Stomach (tissue), 9 donors: ENCODE measurements around the gene NAA20. TPM values are rescaled to one million over a fixed set of nuclear protein-coding genes. Genes with fewer than 3 reads are reported as not detected.

Experiments
- DNase-seq, 2 donors: peaks; one replicate each; pipeline versions ENCODE4 v3.0.0 to v3.0.0-alpha.2; 2013 to 2019
- H3K27ac ChIP-seq, 5 donors: fragments of 200-600 bp in 4 of 5; sonication (generic) in 4 of 5; one replicate each; pipeline ENCODE4 v1.5.1; 2013 to 2019; ENCODE audit warnings: mild to moderate bottlenecking in 1 of 5, moderate library complexity in 1 of 5
- H3K27me3 ChIP-seq, 3 donors: fragments of 200-600 bp; sonication (generic); one replicate each; pipeline ENCODE4 v1.5.1; 2017 to 2019; ENCODE audit warnings: mixed run types in 1 of 3
- H3K36me3 ChIP-seq, 4 donors: fragments of 200-600 bp; sonication (generic); 1 replicate in 3 of 4; 2 replicates in 1 of 4; pipeline ENCODE4 v1.5.1; 2016 to 2019
- H3K4me1 ChIP-seq, 4 donors: fragments of 200-600 bp; sonication (generic); one replicate each; pipeline ENCODE4 v1.5.1; 2016 to 2019
- H3K4me3 ChIP-seq, 4 donors: fragments of 200-600 bp; sonication (generic) in 3 of 4; one replicate each; pipeline ENCODE4 v1.5.1; 2016 to 2019; ENCODE audit warnings: mild to moderate bottlenecking in 1 of 4
- H3K9me3 ChIP-seq, 4 donors: fragments of 200-600 bp; sonication (generic); one replicate each; pipeline ENCODE4 v1.5.1; 2016 to 2019
- CTCF ChIP-seq, 7 experiments: fragments of 450-650 bp in 4 of 7; fragments of 200-600 bp in 3 of 7; sonication (generic) in 3 of 7; IDR thresholded peaks; one replicate each; pipeline ENCODE4 v1.5.1; 2016 to 2019; ENCODE audit warnings: antibody characterized with exemption in 7 of 7, control low read depth in 2 of 7, mild to moderate bottlenecking in 1 of 7
- EP300 ChIP-seq: sonication (generic); formaldehyde crosslinking; IDR thresholded peaks from one replicate; pipeline ENCODE4 v1.6.1; 2017; ENCODE audit warnings: antibody characterized with exemption
- POLR2A ChIP-seq, 4 donors: fragments of 450-650 bp; IDR thresholded peaks; one replicate each; pipeline ENCODE4 v1.6.1; 2016; ENCODE audit warnings: antibody characterized with exemption in 4 of 4, control low read depth in 2 of 4, mild to moderate bottlenecking in 1 of 4, moderate library complexity in 1 of 4
- POLR2AphosphoS5 ChIP-seq, 3 donors: sonication (generic); formaldehyde crosslinking; IDR thresholded peaks; one replicate each; pipeline ENCODE4 v1.6.1; 2016; ENCODE audit warnings: antibody characterized with exemption in 3 of 3
- WGBS, 5 donors: extraction: QIAGEN DNeasy Blood & Tissue Kit in 3 of 5; methylation state at CpG; one replicate each; pipeline versions ENCODE4 v1.1.5 to v1.1.7; 2013 to 2018; 5-methylcytosine and 5-hydroxymethylcytosine counted together
- intact Hi-C: fragments of 100-400 bp; cut with DNase I; formaldehyde crosslinking; loops from one replicate; pipeline ENCODE4 v1.15.1; 2023; ENCODE audit warnings: low total_unique reads
- polyA plus RNA-seq, 3 donors: library from polyadenylated mRNA; stranded (reverse); fragments of 200-250 nt; gene quantifications; one replicate each; pipeline ENCODE4 v1.2.3, GENCODE V29; 2013
- total RNA-seq, 5 donors: library from RNA; depleted of rRNA; stranded (reverse); fragments of >200 nt; gene quantifications; one replicate each; pipeline versions ENCODE4 v1.1.0 to v1.2.3, GENCODE V29; 2014 to 2016
- donor health status: healthy with polysubstance abuse.
- donor health status: Bipolar disorder and iron deficiency.
- donor health status: healthy.

Gene NAA20
- total and polyA plus RNA-seq, 8 donors: 7.1 to 114 (median 46.8) TPM; not detected in 1

DNA sequence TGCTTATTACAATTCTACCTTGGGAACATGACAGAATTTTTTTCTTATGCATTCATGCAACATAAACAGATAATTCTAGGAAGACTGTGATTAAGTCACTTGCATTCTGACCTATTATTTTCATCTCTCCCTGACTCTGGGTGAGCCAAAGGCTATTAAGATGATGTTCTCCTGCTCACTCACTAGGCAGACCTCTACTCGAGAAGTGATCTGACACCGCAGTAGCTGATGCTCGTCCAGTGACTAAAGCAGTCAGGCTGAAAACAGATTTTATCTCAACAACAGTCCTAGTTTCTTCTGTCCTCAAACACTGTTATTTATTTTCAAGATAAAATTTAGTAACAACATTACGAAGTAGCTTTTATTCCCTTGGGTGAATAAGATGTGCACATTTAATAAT, 17.3 kb downstream of the NAA20 start:
- WGBS, 5 donors: 64 to 83% (median 71%) methylated on average over 4 of the region's 4 CpGs
- Histone ChIP-seq H3K4me1 (no peaks in the 10 kb centered on the region), H3K27ac (no peak overlapping the region), H3K36me3 (peaks cover 62 to 100% (median 93%) of the 10 kb centered on the region in 4 donors), H3K27me3 (no peaks in the 10 kb centered on the region), H3K9me3 (no peaks in the 10 kb centered on the region), H3K4me3 (no peak overlapping the region)
- no peak for TF ChIP-seq EP300
- no peak for TF ChIP-seq POLR2A (IDR thresholded peaks at IDR 0.05)
- TF ChIP-seq CTCF (IDR thresholded peaks at IDR 0.05): no peak
- TF ChIP-seq POLR2AphosphoS5 (IDR thresholded peaks at IDR 0.05): no peak
- no peak for DNase-seq
- intact Hi-C loops: no loop called here

DNA sequence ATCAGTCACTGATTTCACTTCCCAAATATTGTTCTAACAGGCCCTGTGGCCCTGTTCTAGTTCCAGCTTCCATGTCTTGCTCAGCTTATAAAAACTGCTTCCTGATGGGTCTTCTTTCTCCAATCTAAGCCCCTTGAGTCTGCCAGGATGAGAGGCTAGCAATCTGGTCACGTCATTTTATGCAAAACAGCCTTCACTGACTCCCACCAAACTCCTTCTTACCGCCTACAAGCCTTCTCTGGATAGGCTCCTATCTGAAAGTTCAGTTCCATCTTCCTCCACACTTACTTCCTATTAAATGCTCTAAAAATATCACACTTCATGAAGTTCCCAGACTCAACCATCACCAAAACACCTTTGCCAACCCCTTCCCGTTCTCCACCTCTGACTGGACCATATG, 19.6 kb downstream of the NAA20 start:
- TF ChIP-seq CTCF (IDR thresholded peaks at IDR 0.05) (no peak), EP300 (no peak), POLR2AphosphoS5 (IDR thresholded peaks at IDR 0.05) (no peak), POLR2A (IDR thresholded peaks at IDR 0.05) (no peak)
- Histone ChIP-seq H3K36me3 (peaks cover 79 to 100% (median 99%) of the 10 kb centered on the region in 4 donors), H3K27me3 (no peaks in the 10 kb centered on the region), H3K27ac (no peak overlapping the region), H3K4me1 (no peaks in the 10 kb centered on the region), H3K9me3 (no peaks in the 10 kb centered on the region), H3K4me3 (no peak overlapping the region)
- DNase-seq: no peak
- WGBS, 5 donors: 87 to 96% (median 88%) methylated on average over 3 of the region's 3 CpGs
- intact Hi-C loops: no loop called here

GRCh38 chr20:20037960-20038359, 20.8 kb downstream of the NAA20 start:
- no peaks in the 10 kb centered on the region for H3K27me3 ChIP-seq
- 61 to 69% (median 65%) methylated on average over 5 of the region's 5 CpGs for WGBS, 5 donors
- no peak for DNase-seq
- H3K4me3 ChIP-seq: no peak overlapping the region
- H3K36me3 ChIP-seq: peaks cover 86 to 100% (median 100%) of the 10 kb centered on the region in 4 donors
- H3K4me1 ChIP-seq: no peaks in the 10 kb centered on the region
- TF ChIP-seq EP300 (no peak), CTCF (IDR thresholded peaks at IDR 0.05) (no peak), POLR2A (IDR thresholded peaks at IDR 0.05) (no peak), POLR2AphosphoS5 (IDR thresholded peaks at IDR 0.05) (no peak)
- no peaks in the 10 kb centered on the region for H3K9me3 ChIP-seq
- intact Hi-C loops: no loop called here
- H3K27ac ChIP-seq: no peak overlapping the region

DNA sequence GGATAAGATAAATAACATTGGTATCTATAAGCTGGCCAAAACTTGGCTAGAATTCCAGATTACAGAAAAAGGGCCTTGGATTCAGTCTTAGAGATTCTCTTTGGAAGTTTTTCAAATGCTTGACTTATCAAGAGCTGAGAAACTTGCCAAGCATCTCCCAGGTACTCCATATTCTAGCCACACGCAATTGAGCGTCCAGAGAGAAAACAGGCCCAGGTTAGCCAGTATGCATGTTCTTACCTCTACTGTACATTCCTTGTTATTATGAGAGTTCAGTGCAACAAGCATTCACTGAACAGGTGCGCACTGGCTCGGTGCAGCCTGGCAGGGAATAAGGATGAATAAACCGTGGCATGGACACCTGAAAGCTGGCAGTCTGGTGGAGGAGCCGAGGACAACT, 21.4 kb downstream of the NAA20 start:
- no peak overlapping the region for H3K27ac ChIP-seq

More for the DNA sequence above, 21.4 kb downstream of the NAA20 start:
- WGBS, 5 donors: 87 to 95% (median 92%) methylated on average over 6 of the region's 6 CpGs
- Histone ChIP-seq H3K4me1 (no peaks in the 10 kb centered on the region), H3K36me3 (peaks cover 86 to 100% (median 100%) of the 10 kb centered on the region in 4 donors), H3K27me3 (no peaks in the 10 kb centered on the region), H3K4me3 (no peak overlapping the region), H3K9me3 (no peaks in the 10 kb centered on the region)
- intact Hi-C loops: no loop called here
- DNase-seq: no peak
- TF ChIP-seq POLR2AphosphoS5 (IDR thresholded peaks at IDR 0.05): no peak
- TF ChIP-seq CTCF (IDR thresholded peaks at IDR 0.05): no peak
